ACC112 (cell line): ENCODE results near the gene NMNAT2.

Experiments
- H2AFZ ChIP-seq: fragments of 200-600 bp; sonication (generic); one replicate; pipeline ENCODE4 v1.6.0; 2017; ENCODE audit warnings: antibody characterized with exemption, low read length; ENCODE audit not compliant: unreplicated experiment
- H3K27ac ChIP-seq: fragments of 200-600 bp; sonication (generic); 2 replicates; pipeline ENCODE4 v1.5.1; 2014; ENCODE audit warnings: low read depth, mild to moderate bottlenecking, antibody characterized with exemption, low read length, moderate library complexity
- H3K27me3 ChIP-seq: fragments of 200-600 bp; sonication (generic); 2 replicates; pipeline ENCODE4 v1.6.1; 2014; ENCODE audit warnings: mild to moderate bottlenecking, antibody characterized with exemption, low read length, moderate library complexity, mixed read lengths; ENCODE audit not compliant: insufficient read depth
- H3K36me3 ChIP-seq: fragments of 200-600 bp; sonication (generic); 2 replicates; pipeline ENCODE4 v1.6.1; 2016; ENCODE audit warnings: mild to moderate bottlenecking, antibody characterized with exemption, low read length, moderate library complexity, mixed read lengths; ENCODE audit not compliant: insufficient read depth
- H3K4me1 ChIP-seq: fragments of 200-600 bp; sonication (generic); one replicate; pipeline ENCODE4 v1.6.1; 2016; ENCODE audit warnings: low read length, mixed read lengths; ENCODE audit not compliant: insufficient read depth, unreplicated experiment, control insufficient read depth
- H3K4me3 ChIP-seq: fragments of 200-600 bp; sonication (generic); 2 replicates; pipeline ENCODE4 v1.5.1; 2014; ENCODE audit warnings: mild to moderate bottlenecking, low read depth, low read length
- H3K79me2 ChIP-seq: fragments of 200-600 bp; sonication (generic); one replicate; pipeline ENCODE4 v1.6.0; 2016; ENCODE audit warnings: low read length; ENCODE audit not compliant: control insufficient read depth, unreplicated experiment, insufficient read depth

NMNAT2 gene

GRCh38 chr1:183300828-183301227 is 117.4 kb downstream of the NMNAT2 start:
- Histone ChIP-seq H3K27me3 (no peaks in the 10 kb centered on the region), H3K36me3 (no peaks in the 10 kb centered on the region), H3K4me3 (no peak overlapping the region), H3K4me1 (peaks cover 21% of the 10 kb centered on the region), H2AFZ (no peak overlapping the region), H3K79me2 (no peaks in the 10 kb centered on the region), H3K27ac (no peak overlapping the region)

- H3K36me3 ChIP-seq: no peaks in the 10 kb centered on the region
- no peaks in the 10 kb centered on the region for H3K79me2 ChIP-seq
- H2AFZ ChIP-seq: no peak overlapping the region
- H3K4me1 ChIP-seq: peaks cover 21% of the 10 kb centered on the region
- H3K4me3 ChIP-seq: no peak overlapping the region
- H3K27me3 ChIP-seq: no peaks in the 10 kb centered on the region
- H3K27ac ChIP-seq: no peak overlapping the region
Measured at GRCh38 chr1:183300395-183300794, 117.8 kb downstream of the NMNAT2 start.

GRCh38 chr1:183296782-183297181 is 121.4 kb downstream of the NMNAT2 start:
- Histone ChIP-seq H3K27ac (no peak overlapping the region), H3K79me2 (no peaks in the 10 kb centered on the region), H3K4me3 (no peak overlapping the region), H3K27me3 (no peaks in the 10 kb centered on the region), H3K4me1 (no peaks in the 10 kb centered on the region), H3K36me3 (no peaks in the 10 kb centered on the region), H2AFZ (no peak overlapping the region)

GRCh38 chr1:183295521-183295920 is 122.7 kb downstream of the NMNAT2 start:
- Histone ChIP-seq H3K27ac (no peak overlapping the region), H3K4me3 (no peak overlapping the region), H3K4me1 (no peaks in the 10 kb centered on the region), H3K36me3 (no peaks in the 10 kb centered on the region), H2AFZ (no peak overlapping the region), H3K79me2 (no peaks in the 10 kb centered on the region), H3K27me3 (no peaks in the 10 kb centered on the region)

GRCh38 chr1:183293876-183294275 is 124.3 kb downstream of the NMNAT2 start:
- Histone ChIP-seq H3K79me2 (no peaks in the 10 kb centered on the region), H3K36me3 (no peaks in the 10 kb centered on the region), H3K4me3 (no peak overlapping the region), H2AFZ (no peak overlapping the region), H3K27me3 (no peaks in the 10 kb centered on the region), H3K27ac (no peak overlapping the region), H3K4me1 (no peaks in the 10 kb centered on the region)

GRCh38 chr1:183293241-183293640 is 124.9 kb downstream of the NMNAT2 start:
- Histone ChIP-seq H3K4me1 (no peaks in the 10 kb centered on the region), H3K27me3 (no peaks in the 10 kb centered on the region), H3K4me3 (no peak overlapping the region), H3K27ac (no peak overlapping the region), H3K36me3 (no peaks in the 10 kb centered on the region), H2AFZ (no peak overlapping the region), H3K79me2 (no peaks in the 10 kb centered on the region)

- Histone ChIP-seq H3K4me1 (peaks cover 6% of the 10 kb centered on the region), H2AFZ (peak overlapping the region; percentile 1), H3K36me3 (no peaks in the 10 kb centered on the region), H3K4me3 (no peak overlapping the region), H3K79me2 (no peaks in the 10 kb centered on the region), H3K27me3 (no peaks in the 10 kb centered on the region), H3K27ac (no peak overlapping the region)
Measured at GRCh38 chr1:183291802-183292514, 126.2 kb downstream of the NMNAT2 start.

- Histone ChIP-seq H2AFZ (peak overlapping the region; percentile 1), H3K4me1 (peaks cover 6% of the 10 kb centered on the region), H3K4me3 (no peak overlapping the region), H3K27me3 (no peaks in the 10 kb centered on the region), H3K36me3 (no peaks in the 10 kb centered on the region), H3K27ac (no peak overlapping the region), H3K79me2 (no peaks in the 10 kb centered on the region)
Measured at GRCh38 chr1:183291216-183291762, 126.9 kb downstream of the NMNAT2 start.

- Histone ChIP-seq H3K4me3 (no peak overlapping the region), H3K4me1 (peaks cover 9% of the 10 kb centered on the region), H3K27me3 (no peaks in the 10 kb centered on the region), H3K36me3 (no peaks in the 10 kb centered on the region), H3K79me2 (no peaks in the 10 kb centered on the region), H2AFZ (no peak overlapping the region), H3K27ac (no peak overlapping the region)
Measured at GRCh38 chr1:183290628-183291027, 127.6 kb downstream of the NMNAT2 start.

GRCh38 chr1:183289051-183289496 is 129.1 kb downstream of the NMNAT2 start:
- Histone ChIP-seq H3K27me3 (no peaks in the 10 kb centered on the region), H3K36me3 (no peaks in the 10 kb centered on the region), H3K27ac (no peak overlapping the region), H3K4me1 (peaks cover 14% of the 10 kb centered on the region), H3K4me3 (no peak overlapping the region), H3K79me2 (no peaks in the 10 kb centered on the region), H2AFZ (no peak overlapping the region)

GRCh38 chr1:183288583-183288982 is 129.6 kb downstream of the NMNAT2 start:
- peaks cover 14% of the 10 kb centered on the region for H3K4me1 ChIP-seq
- H3K4me3 ChIP-seq: no peak overlapping the region
- H3K27ac ChIP-seq: no peak overlapping the region
- H3K36me3 ChIP-seq: no peaks in the 10 kb centered on the region
- H2AFZ ChIP-seq: no peak overlapping the region
- no peaks in the 10 kb centered on the region for H3K27me3 ChIP-seq
- H3K79me2 ChIP-seq: no peaks in the 10 kb centered on the region
